ENCODE data around the gene UBL4B.

- TF ChIP-seq CTCF (optimal IDR thresholded peaks at IDR 0.05 in 1 of 3, IDR thresholded peaks at IDR 0.05 in 1 of 3, conservative IDR thresholded peaks at IDR 0.05 in 1 of 3; ENCODE audit: extremely low read depth in 1 of 3, insufficient read depth in 2 of 3, low read length in 3 of 3) (no peak), EZH2 (IDR thresholded peaks at IDR 0.05; ENCODE audit: low read length) (no peak)
Measured at GRCh38 chr1:110102081-110102480, 10.2 kb upstream of the UBL4B start.

Data from keratinocyte (primary cell).